GM21825 (cell line): ENCODE data around the gene FAAH.

Experiments
- ATAC-seq: cut with Tn5 transposase; IDR thresholded peaks from one replicate; pipeline ENCODE4 v1.9.1; 2021; ENCODE audit warnings: mild to moderate bottlenecking, moderate library complexity; ENCODE audit not compliant: unreplicated experiment

The FAAH gene

GRCh38 chr1:46448109-46448911 is 54.2 kb downstream of the FAAH start:
- no peak for ATAC-seq

DNA sequence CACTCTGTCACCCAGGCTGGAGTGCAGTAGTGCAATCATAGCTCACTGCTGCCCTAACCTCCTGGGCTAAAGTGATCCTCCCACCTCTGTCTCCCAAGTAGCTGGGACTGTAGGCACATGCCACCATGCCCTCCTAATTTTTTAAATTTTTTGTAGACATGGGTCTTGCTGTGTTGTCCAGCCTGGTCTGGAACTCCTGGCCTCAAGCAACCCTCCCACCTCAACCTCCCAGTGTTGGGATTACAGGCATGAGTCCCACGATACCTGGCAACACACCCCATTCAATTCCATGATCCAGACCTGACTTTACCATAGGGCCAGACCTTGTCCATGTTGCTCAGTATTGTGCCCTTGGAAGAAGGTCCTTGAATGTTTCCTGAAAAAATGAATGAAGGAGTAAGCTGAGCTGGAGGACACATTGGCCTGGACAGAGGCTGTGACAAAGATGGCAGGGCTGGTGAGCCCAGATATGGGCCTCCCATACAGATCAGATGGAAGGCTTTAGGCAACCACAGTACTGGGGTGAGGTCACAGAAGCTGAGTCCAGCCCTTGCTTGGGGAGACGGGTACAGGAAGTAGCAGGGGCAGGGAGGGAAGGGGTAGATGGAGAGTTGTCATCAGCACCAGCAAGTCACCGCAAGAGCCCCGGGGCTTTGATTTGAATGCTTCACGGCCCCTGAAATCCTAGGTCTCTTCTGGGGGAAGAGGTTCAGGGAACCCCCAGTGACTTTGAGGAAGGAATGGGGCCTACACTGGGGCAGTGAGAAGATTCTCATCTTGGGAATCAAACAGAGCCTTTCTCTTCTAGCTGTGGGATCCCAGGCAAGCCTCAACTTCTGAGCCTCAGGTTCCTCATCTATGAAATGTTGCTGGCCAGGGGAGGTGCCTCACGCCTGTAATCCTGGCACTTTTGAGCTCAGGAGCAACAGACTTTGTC is 55.4 kb downstream of the FAAH start:
- ATAC-seq = no peak

DNA sequence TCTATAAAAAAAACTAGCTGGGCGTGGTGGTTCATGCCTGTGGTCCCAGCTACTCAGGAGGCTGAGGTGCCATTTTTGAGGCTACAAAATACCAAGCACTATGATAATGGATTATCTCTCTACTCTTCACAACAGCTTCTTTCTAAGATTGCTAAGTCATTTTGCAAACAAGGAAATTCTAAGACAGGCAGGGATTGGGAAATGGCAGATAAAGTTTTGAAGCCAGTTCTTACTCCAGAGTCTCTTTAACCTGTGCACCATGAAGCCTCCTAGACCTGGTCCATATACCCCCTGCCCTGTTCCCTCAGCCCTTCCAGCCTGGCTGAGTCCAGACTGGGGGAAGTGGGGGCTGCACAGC is 56.0 kb downstream of the FAAH start:
- ATAC-seq = no peak

DNA sequence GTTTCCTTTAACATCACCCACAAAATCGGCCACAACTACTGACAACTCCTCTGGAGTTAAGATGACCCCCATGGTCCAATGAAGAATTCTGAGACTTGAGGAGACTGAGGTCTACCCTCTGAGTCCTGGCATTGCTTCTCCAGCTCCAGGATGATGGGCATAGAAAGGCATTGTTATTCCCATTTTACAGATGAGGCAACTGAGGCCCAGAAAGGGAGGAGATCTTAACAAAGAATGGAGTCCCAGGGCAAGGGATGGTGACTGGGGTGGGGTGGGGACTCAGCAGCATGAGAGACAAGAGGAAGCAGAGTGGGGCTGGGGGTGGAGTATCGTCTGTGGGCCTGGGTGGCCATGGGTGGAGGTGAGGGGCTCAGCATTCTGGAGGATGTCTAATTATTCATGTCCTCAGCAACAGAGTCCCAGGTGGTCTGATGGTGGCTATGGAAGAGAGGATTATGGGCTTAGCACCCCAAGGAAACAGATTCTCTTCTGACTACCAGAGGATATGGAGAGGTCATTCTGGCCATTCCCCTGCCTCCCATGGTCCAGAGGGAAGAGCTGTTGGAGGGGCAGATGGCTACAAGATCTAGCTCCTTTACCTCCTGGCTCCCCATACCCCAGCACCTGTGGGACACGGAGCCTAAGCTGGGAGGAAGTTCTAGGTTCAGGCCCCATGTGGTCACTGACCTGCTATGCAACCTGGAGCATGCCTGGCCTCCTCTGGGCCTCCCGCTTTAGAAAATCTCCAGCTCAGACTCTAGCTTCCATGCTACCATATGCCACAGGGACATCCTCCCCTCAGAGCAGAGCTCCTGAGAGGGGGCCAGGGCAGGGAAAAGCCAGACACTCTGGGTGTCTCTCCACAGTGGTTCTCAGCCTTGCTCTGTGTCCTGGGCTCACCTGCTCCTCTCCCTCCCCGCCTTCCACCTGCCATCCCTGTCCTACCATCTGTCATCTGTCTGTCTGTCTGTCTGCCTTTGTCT is 58.1 kb downstream of the FAAH start:
- no peak for ATAC-seq

GRCh38 chr1:46452931-46453325 is 58.8 kb downstream of the FAAH start:
- ATAC-seq = no peak

DNA sequence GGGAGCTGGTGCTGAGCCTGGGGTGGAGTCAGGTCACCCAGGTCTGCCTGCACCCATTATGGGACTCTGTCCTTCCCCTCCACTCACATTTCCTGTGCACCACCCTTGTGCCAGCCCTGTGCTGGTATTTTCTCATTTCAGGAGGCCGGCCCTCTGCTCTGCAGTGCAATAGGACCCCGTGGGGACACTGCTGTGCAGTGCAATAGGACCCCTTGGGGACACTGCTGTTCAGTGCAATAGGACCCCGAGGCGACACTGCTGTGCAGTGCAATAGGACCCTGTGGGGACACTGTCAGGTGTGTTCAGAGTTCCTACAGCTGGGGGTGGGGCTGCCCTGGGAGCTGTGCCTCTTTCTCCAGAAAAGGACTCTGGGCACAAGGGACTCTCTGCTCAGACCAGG is 59.3 kb downstream of the FAAH start:
- no peak for ATAC-seq

GRCh38 chr1:46455951-46456350 is 61.8 kb downstream of the FAAH start:
- ATAC-seq = no peak

- ATAC-seq = no peak
Observed at GRCh38 chr1:46456411-46456963, 62.4 kb downstream of the FAAH start.

- ATAC-seq = no peak
Observed at GRCh38 chr1:46457178-46457577, 63.1 kb downstream of the FAAH start.

GRCh38 chr1:46458190-46458589 is 64.1 kb downstream of the FAAH start:
- ATAC-seq = no peak

DNA sequence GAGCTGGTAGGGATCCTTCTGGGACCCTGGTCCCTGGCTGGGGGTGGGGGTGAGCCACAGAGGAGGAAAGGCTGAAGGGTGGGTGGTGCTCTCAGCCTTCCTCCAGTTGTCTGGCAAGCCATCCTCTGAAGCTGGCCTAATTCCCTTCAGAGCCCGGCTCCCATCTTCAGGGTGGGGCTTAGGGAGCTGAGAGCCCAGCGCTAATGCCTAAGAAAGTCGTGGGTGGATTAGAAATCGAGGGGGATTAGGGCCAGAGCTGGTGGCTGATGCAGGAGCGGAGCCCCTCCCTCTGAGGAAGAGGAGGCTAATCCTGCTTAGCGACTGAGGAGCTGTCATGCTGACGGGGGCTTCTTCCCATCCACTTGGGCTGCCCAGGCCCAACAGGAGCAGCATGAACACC is 64.7 kb downstream of the FAAH start:
- ATAC-seq = no peak

DNA sequence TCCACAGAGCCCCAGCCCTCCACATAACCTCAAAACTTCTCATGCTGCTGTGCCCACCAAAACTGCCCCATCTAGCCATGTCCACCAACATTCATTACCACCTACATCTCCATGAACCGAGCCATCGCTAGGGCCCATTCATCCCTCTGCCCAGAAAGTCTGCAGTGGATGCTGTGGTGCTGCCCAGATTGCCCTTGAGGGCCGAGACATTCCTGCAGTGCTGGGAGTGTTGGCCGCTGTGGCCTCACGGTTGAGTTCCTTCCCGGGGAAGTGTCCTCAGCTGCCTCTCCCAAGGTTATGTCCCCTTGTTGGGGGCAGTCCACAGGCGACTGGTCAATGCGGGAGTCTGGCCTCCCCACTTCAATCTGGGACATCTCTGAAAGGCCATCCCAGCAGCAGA is 65.2 kb downstream of the FAAH start:
- no peak for ATAC-seq

DNA sequence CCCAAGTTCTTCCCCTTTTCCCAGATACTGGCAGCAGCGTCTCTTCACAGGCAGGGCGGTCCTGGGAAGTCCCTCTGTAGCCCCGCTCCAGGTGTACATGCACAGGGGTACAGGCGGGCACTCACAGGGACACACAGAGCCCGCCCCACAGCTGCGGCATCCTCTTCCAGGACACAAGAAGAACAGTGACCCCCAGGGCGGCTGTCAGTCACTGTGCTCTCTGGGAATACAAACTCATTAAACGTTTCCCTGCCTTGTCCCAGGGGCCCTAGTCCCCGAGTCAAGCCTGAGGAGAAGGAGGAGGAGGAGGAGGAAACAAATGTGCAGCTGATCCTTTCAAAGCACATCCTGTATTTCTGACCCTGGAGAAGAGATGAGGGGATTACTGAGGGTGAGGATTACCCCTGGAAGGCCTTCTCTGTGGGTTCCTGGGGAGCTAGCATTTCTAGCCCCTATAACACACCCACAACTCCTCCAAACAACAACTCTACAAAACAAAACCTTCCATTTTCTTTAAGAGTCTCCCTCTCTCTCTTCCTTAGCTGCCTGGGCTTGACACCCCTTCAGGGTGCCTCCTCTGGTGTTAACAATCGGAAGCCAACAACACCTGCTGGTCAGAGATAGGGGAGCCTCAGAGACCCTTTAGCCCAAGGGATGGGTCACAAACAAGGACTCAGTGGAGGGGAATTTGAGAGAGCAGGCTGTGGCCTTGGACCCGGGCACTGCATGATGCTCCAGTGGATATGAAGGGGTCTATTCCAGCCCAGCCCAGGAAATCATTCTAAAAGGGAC is 67.1 kb downstream of the FAAH start:
- ATAC-seq = no peak

DNA sequence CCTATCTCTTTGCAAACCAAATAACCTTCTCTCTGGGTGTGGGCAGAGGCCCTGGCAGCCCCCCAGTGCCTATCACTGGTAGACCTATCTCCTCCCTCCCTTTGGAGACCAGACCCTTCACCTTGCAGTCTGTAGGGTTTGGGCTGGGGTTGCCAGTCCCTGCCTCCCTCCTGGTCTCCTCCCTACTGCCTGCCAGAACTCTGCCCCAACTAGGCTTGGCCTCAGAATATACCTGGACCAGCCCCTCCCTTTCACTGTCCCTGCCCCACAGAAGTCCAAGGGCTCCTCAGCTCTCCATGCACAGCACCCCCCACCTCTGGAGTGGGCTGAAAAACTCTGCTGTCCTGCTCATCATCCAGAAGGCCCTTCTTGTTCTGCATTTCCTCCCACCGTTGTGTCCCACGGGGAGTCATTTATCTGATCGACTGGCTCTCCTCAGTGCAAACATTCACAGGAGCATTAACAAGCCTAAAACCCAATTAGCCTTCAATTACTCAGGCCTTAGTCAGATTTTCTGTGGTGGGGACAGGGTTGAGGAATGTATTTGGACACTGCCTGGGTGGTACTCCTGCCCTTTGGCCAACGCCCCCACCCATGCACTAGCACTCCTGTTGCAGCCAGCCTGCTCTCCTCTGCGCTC is 67.8 kb downstream of the FAAH start:
- ATAC-seq = no peak
